OCI-LY3 (cell line): ENCODE data around the gene PTRH1.

Experiments
- H2AFZ ChIP-seq: fragments of 200-600, 300-600 bp; shearing (Covaris generic); 2 replicates; pipeline ENCODE4 v1.6.0; 2014; ENCODE audit warnings: antibody characterized with exemption, low read depth, low read length
- H3K27ac ChIP-seq: fragments of 200-600, 300-600 bp; sonication (generic); 2 replicates; pipeline ENCODE4 v1.5.1; 2014; ENCODE audit warnings: mild to moderate bottlenecking, low read length, moderate library complexity, mixed read lengths
- H3K27me3 ChIP-seq: fragments of 200-600, 300-600 bp; sonication (generic); 2 replicates; pipeline ENCODE4 v1.6.1; 2014; ENCODE audit warnings: low read depth, low read length, mixed read lengths
- H3K36me3 ChIP-seq: fragments of 200-600, 300-600 bp; sonication (generic); replicated peaks from 2 replicates; pipeline ENCODE3; 2014; ENCODE audit warnings: low read depth, low read length, mixed read lengths
- H3K4me1 ChIP-seq: fragments of 300-600, 200-600 bp; sonication (generic); 2 replicates; pipeline ENCODE4 v1.6.1; 2014; ENCODE audit warnings: low read length, mixed read lengths
- H3K4me2 ChIP-seq: fragments of 200-600, 300-600 bp; sonication (generic); 2 replicates; pipeline ENCODE4 v1.6.1; 2014; ENCODE audit warnings: low read length, mixed read lengths
- H3K4me3 ChIP-seq: fragments of 300-600, 200-600 bp; sonication (generic); 2 replicates; pipeline ENCODE4 v1.5.1; 2014; ENCODE audit warnings: antibody characterized with exemption, mild to moderate bottlenecking, low read length, moderate library complexity
- H3K79me2 ChIP-seq: fragments of 300-600, 200-600 bp; shearing (Covaris generic); 2 replicates; pipeline ENCODE4 v1.6.1; 2014; ENCODE audit warnings: mild to moderate bottlenecking, low read length, mixed read lengths
- H3K9ac ChIP-seq: fragments of 300-600, 200-600 bp; shearing (Covaris generic); 2 replicates; pipeline ENCODE4 v1.6.0; 2014; ENCODE audit warnings: mild to moderate bottlenecking, low read length, moderate library complexity
- H3K9me3 ChIP-seq: fragments of 200-600, 300-600 bp; shearing (Covaris generic); 2 replicates; pipeline ENCODE4 v1.6.1; 2014; ENCODE audit warnings: low read length, mixed read lengths; ENCODE audit not compliant: insufficient read depth
- H4K20me1 ChIP-seq: fragments of 200-600, 300-600 bp; sonication (generic); 2 replicates; pipeline ENCODE4 v1.6.1; 2016; ENCODE audit warnings: low read length, mixed read lengths; ENCODE audit not compliant: insufficient read depth
- CTCF ChIP-seq: fragments of 200-600, 300-600 bp; sonication (generic); IDR thresholded peaks from 2 replicates; pipeline ENCODE4 v1.5.1; 2014; ENCODE audit warnings: antibody characterized with exemption, low read length, low read depth
- EZH2phosphoT487 ChIP-seq: fragments of 200-600 bp; shearing (Covaris generic); IDR thresholded peaks from 2 replicates; pipeline ENCODE4 v1.6.1; 2018; ENCODE audit warnings: antibody characterized with exemption, mixed run types, low read depth

PTRH1 gene

GRCh38 chr9:127738666-127739065 lies 23.2 kb upstream of the PTRH1 start:
- Histone ChIP-seq H4K20me1 (no peaks in the 10 kb centered on the region), H2AFZ (no peak overlapping the region), H3K4me3 (no peak overlapping the region), H3K9ac (no peak overlapping the region), H3K4me1 (peaks cover 13% of the 10 kb centered on the region), H3K27me3 (no peaks in the 10 kb centered on the region), H3K9me3 (no peaks in the 10 kb centered on the region), H3K4me2 (no peak overlapping the region), H3K36me3 (peaks cover 34% of the 10 kb centered on the region), H3K79me2 (no peaks in the 10 kb centered on the region), H3K27ac (no peak overlapping the region)
- TF ChIP-seq EZH2phosphoT487 (no peak), CTCF (no peak)

- H3K36me3 ChIP-seq: peaks cover 19% of the 10 kb centered on the region
- H3K9ac ChIP-seq: no peak overlapping the region
- H3K4me2 ChIP-seq: peak overlapping the region; percentile 45
- no peaks in the 10 kb centered on the region for H4K20me1 ChIP-seq
- H3K9me3 ChIP-seq: no peaks in the 10 kb centered on the region
- H3K27me3 ChIP-seq: no peaks in the 10 kb centered on the region
- peaks cover 13% of the 10 kb centered on the region for H3K4me1 ChIP-seq
- H3K79me2 ChIP-seq: no peaks in the 10 kb centered on the region
- H2AFZ ChIP-seq: no peak overlapping the region
- TF ChIP-seq CTCF (no peak), EZH2phosphoT487 (no peak)
- no peak overlapping the region for H3K27ac ChIP-seq
- H3K4me3 ChIP-seq: peak overlapping the region; percentile 29
Measured at GRCh38 chr9:127735530-127736185, 20.2 kb upstream of the PTRH1 start.

- Histone ChIP-seq H3K4me1 (peaks cover 13% of the 10 kb centered on the region), H3K36me3 (peaks cover 14% of the 10 kb centered on the region), H3K27me3 (no peaks in the 10 kb centered on the region), H4K20me1 (no peaks in the 10 kb centered on the region), H2AFZ (peak within 1 kb of the TSS; percentile 50), H3K9ac (peak within 1 kb of the TSS; percentile 71), H3K79me2 (no peaks in the 10 kb centered on the region), H3K4me3 (peak within 1 kb of the TSS; percentile 84), H3K4me2 (peak within 1 kb of the TSS; percentile 72), H3K9me3 (no peaks in the 10 kb centered on the region), H3K27ac (peak within 1 kb of the TSS; percentile 57)
- TF ChIP-seq CTCF (peak; percentile 94), EZH2phosphoT487 (no peak)
Measured at GRCh38 chr9:127734747-127735529, 19.5 kb upstream of the PTRH1 start, which contains the start of gene TOR2A. Gene TOR2A, minus strand, starts transcription at chr9:127735294. Its CDS starts 24 bp downstream, at chr9:127735270.

GRCh38 chr9:127734247-127734746 lies 18.8 kb upstream of the PTRH1 start:
- no peak overlapping the region for H3K27ac ChIP-seq
- no peak overlapping the region for H2AFZ ChIP-seq

More at GRCh38 chr9:127734247-127734746, 18.8 kb upstream of the PTRH1 start:
- TF ChIP-seq CTCF: no peak
- TF ChIP-seq EZH2phosphoT487: no peak
- Histone ChIP-seq H3K36me3 (peaks cover 9% of the 10 kb centered on the region), H3K9ac (peak overlapping the region; percentile 71; the same call in 1 of the 2 replicates), H3K27me3 (no peaks in the 10 kb centered on the region), H3K9me3 (no peaks in the 10 kb centered on the region), H3K4me3 (peak overlapping the region; percentile 84), H3K4me1 (peaks cover 13% of the 10 kb centered on the region), H3K4me2 (peak overlapping the region; percentile 72), H3K79me2 (no peaks in the 10 kb centered on the region), H4K20me1 (no peaks in the 10 kb centered on the region)
